Activated CD4-positive, alpha-beta T cell treated with anti-CD3 and anti-CD28 coated beads, Interleukin-2, amount 50 U/mL, for 4 hours (primary cell): ENCODE measurements around the gene CCDC126.
"Not testable (repeated sequence)": the region's sequence is repeated elsewhere in the genome, so short reads cannot be mapped to it uniquely, and the experiment has no call there.

Experiments used
- DNase-seq, 2 experiments: peaks; one replicate each; pipeline ENCODE4 v3.0.0-alpha.2; 2020

Gene CCDC126, protein sequence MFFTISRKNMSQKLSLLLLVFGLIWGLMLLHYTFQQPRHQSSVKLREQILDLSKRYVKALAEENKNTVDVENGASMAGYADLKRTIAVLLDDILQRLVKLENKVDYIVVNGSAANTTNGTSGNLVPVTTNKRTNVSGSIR

DNA sequence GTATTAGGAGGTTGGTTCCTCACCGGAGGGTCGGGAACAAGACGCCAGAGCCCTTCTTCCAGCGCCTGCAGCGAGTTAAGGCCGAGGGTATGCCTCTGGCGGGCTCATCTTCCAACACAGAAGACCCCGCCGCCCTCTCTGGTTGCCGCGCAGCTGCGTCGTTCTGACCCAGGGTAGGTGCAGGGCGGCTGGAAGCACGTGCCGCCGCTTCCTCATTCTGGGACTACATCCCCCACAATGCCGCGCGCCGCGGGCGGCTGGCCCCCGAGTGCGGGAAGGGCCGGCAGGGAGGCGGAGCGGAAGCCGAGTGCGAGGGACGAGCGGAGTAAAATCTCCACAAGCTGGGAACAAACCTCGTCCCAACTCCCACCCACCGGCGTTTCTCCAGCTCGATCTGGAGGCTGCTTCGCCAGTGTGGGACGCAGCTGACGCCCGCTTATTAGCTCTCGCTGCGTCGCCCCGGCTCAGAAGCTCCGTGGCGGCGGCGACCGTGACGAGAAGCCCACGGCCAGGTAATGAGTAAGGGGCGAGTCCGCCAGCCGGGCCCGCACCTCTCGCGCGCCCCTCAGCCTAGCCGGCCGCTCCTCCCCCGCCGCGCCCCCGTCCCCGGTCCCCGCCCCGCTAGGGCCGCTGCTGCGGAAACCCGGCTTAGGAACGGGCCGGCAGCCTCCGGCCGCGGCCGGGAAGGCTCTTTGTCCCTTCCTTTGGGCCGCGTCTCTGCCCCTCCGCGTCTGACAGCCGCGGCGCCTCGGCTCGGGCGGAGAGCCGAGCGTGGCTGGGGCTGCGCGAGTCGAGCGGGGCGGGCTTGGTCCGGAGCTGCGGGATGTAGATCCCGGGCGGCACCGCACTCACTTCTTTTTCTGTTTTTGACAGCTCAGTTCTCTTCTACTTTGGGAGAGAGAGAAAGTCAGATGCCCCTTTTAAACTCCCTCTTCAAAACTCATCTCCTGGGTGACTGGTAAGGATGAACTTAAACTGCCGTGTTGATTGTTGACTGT lies at the start of gene CCDC126:
TSS of gene CCDC126 (plus strand) at position 289 of the 998 bp plus-strand sequence. CDS start 13,934 bp downstream, outside the sequence.
- peak; percentile 72 to 73 for DNase-seq

DNA sequence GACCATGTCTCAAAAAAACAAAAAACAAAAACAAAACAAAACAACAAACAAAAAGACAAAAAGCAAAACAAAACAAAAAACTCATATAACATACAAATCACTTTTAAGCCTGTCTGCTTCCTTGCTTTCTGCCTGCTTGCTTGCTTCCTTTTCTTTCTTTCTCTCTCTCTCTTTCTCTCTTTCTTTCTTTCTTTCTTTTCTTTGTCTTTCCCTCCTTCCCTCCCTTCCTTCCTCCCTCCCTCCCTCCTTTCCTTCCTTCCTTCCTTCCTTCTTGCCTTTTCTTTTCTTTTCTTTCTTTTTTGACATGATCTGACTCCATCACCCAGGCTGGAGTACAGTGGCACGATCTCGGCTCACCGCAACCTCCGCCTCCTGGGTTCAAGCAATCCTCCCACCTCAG lies 49.5 kb upstream of the CCDC126 start:
- DNase-seq = no peak

DNA sequence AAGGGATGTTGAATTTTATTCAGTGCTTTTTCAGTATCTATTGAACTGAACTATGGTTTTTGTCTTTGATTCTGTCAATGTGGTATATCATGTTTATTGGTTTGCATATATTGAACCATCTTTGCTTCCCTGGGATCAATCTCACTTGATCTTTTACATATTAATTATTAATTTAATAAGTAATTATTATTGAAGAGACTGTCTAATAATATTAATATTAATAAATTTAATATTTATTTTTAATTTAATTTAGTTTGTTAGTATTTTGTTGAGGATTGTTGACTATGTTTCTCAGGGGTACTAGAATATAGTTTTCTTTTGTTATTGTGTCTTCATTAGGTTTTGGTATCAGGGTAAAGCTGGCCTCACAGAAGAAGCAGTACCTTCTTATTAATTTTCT lies 38.9 kb upstream of the CCDC126 start:
- no peak for DNase-seq

DNA sequence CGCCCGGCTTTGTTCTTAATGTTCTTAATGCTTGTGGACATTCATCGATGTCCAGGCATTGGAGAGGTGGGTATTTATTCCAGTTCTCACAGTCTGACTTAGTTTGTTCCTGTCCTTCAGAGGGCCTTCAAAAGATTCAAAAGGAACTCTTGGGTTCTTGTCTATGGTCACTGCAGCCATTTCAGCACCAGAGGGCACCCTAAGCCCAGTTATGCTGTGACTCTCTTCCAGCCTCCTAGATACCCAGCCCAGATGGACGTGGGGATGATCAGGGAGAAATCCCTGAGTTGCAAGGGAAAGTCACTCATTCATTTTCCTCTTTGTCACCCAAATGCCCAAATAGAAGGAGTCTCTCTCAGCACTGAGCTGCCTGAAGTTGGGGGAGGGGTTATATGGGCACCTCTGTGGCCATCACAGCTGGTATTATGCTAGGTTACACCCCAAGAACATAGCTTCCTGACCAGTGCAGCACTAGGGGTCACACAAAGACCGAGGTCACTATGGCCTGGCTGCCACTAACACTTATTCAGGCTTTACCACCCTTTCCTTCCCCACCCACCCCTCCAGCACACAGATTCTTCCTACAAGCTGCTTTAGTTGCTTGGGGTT lies 26.5 kb upstream of the CCDC126 start:
- peak; percentile 57 to 58 for DNase-seq

DNA sequence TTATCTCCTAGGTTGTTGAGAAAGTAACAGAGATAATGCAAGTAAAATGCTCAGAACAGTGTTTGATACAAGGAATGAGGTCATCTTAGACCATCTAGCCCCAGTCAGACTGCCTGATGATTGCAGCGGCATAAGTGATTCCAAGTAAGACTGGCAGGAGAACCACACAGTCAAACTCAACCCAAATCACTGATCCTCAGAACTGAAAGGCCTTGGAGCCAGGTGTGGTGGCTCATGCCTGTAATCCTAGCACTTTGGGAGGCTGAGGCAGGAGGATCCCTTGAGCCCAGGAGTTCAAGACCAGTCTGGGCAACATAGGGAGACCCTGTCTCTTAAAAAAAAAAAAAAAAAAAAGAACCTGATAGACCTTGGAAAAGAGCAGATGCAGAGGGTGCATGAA lies 15.2 kb upstream of the CCDC126 start:
- DNase-seq = not testable (repeated sequence)

DNA sequence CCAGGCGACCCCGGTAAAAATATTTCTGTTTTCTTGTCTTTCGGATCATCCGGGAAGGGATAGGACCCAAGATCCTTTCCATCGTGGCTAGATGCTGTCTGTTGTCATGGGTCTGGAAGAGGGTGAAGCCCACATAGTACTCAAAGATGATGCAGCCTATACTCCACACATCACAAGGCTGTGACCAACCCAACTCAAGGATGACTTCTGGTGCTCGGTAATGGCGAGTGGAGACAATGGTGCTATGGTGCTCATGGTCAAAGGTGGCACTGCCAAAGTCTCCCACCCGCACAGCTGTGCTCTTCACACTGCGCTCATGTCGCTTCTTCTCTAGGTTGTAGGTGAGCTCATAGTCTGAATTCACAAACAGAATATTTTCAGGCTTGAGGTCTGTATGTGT lies 11.9 kb upstream of the CCDC126 start:
- not testable (repeated sequence) for DNase-seq

DNA sequence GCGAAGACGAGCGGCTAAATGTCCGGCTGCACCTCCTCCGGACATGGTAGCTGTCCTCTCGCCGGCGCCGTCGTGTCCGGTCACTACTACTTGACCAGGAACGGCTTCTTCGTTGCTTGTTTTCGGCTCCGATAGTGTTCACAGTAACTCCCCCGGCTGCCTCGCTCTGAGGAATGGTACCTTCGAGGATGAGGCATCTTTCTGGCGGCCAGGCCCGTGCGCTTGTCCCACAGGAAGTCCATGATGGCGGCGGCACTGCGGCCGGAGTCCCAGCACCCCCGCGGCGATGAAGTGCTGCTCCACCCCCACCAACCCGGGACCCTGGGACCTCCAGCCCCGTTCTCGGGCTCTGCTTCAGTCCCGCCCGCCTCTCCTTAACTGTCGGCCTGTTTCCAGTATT lies 11.0 kb upstream of the CCDC126 start:
- no peak for DNase-seq

DNA sequence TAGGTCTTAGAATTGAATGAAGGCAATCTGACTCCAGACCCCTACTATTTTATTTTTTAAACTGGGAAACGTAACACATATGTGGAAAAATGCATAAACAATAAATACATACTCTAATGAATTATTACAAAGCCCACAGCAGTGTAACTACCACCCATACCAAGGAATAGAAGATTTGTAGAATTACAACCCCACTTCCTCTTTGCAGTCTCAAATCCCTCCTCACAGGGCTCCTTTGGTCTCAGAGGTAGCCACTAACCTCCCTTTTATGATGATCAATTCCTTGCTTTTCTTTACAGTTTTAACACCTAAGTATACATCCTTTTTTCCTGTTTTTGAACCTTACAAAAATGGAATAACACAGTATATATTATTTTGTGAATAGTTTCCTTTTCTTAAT lies 6.7 kb upstream of the CCDC126 start:
- DNase-seq = no peak

DNA sequence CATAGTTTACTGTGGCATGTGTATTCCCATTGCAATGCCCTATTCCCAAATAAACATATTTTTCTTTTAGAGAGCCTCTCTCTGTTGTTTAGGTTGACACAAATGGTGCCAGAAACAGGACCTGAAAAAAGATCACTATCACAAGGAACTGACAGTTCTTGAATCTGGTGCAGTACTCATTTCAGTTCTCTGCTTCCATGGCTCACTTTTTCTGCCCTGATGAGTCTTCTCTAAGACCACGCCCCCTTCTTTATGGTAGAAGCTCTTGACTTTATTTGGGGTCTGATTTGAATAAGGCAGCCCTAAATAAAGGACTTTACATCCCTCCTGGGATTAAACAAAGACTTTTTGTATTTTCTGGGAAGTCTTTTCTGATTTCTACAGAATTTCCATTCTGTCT lies 3.5 kb upstream of the CCDC126 start:
- DNase-seq = no peak

DNA sequence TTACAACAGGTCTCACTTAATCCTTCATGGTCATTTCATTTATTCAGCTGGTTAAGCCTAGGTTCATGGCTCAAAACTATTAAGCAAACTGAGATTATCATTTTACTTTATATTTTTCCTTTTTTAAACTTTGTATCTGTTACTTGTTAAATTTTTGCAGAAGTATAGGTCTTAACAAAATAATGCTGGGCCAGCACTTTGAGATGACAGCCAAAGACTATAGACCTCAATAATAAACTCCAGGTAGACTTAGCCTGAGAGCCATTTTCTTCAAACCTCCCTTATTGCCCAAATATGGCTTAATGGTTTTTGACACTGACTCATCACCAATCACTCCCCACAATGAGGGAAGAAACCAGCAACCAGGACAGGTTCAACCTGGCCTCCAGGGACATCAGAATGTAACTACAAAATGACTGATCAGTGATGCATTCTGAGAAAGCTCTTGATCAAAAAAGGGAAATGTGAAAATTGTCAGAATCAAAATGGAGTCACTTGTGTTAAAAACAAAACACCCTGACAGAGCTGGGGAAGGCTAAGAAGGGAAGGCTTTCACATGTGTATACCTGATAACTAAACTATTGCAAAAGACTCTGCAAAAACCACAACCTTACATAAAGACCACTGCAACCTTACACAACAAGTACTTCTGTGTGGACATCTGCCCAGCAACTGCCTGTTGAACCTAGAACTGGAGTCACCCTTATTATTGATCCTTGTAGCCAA lies 2.1 kb upstream of the CCDC126 start:
- no peak for DNase-seq

DNA sequence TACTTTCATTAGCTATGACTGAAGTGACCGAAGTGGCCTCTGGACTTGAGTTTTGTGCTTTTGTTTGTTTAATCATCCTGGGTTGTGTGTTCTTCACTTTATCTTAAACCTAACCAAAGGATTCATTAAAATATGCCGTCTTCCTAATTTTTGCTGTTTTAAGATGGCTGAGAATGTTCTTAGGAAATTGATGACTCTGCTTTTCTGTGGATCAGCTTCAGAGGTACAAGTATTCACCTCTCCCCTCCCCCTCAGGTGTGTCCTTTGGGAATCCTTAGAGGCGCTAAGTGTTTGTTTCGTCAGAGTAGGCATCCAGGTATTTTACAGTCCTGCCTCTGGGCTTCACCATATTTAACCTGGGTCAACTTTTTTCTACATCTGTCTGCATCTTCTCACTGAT lies 1.1 kb downstream of the CCDC126 start:
- DNase-seq = no peak

DNA sequence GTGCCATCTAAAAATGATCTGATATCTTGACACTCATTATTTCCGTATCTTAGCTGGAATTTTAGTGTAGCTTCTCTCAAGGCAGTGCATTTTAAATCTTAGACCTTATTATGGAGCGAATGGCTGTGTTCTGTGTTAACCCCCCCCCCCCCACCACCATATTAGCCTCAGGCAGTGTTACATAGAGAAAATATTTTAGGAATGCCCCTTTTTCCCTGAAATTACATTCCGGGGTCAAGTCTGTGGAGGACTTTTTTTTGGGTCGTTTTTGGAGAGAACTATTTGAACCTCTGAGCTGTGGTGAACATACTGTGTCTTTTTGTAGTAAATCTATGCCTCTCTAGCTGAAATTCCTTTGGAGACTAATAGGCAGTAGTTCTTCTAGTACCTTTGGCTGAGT lies 3.1 kb downstream of the CCDC126 start:
- DNase-seq = no peak

DNA sequence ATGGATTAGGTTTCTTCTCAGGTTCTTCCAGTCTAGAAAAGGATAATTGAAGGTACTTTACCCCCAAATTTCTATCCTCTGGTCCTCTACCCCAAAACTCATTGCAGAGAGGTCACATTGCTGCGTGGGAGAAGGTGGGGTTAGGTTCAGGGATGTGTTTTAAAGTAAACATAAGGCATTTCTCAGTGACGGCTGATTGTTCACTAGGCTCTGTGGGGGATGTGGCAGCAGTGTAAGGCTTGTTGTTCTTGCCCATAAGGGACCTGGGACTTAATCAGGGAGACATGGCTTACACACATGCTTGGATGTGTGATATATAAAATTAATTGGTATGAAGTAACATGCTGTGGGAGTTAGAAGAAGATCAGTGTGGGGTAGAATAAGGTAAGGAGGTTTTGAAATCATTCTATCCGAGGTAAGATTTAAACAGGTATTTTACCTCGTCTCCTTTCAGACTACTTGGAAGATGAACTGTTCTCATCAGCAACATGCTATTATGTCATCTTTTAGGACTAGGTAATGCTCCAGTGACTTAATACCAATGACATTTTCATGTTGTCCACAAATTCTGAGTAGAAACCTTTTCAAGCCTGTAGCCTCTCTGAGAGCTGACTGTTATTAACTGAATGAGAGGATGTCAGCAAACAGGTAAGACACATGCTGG lies 6.6 kb downstream of the CCDC126 start:
- no peak for DNase-seq

DNA sequence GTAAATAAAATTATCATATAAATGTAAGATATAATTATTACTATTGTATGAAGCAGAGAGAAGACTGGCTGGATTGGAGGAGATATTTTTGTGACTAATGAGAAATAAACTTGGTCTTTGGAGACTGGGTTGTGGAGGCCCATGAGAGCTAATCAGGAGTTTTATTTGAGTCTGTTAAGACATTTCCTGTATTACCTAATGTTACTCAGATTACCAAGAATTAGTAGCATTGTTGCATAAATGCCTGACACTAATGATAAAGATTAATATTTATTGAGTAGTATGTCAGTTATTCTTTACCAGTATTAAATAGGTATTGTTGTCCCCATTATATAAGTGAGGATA lies 7.1 kb downstream of the CCDC126 start:
- no peak for DNase-seq

DNA sequence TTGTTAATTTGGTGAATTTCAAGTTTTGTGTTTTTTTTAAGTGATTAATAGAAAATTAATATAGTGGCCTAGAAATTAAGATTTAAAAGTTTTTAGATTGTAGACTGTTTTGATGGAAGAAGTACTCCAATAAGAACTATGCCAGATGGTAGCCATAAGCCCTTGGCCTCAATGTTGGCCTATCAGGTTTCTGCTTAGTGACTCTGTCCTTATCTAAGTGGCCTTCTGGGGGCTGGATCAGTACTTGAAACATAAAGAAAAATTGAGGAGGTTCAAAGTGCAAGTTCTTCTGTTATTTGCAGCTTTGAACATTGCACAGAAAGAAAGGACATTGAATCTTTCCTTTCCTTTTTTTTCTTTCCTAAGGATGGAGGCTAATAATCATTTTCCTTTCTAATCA lies 9.9 kb downstream of the CCDC126 start:
- no peak for DNase-seq

DNA sequence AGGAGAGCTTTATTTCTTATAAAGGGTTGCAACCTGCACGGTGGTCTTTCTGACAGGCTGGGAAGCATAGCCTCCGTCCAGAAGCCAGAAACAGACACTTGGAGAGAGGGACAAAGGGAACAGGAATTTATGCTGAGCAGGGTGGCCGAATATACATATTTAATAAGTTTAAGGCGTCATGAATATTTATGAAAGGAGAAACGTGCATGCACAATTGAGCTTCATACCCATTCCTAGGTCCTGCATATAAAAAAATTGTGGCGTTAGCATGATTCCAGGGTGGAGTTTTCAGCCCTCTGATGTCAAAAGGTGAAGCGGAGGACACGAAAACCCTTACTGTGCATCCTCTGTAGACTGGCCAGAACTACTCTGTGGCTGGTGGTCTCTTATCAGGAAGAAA lies 10.7 kb downstream of the CCDC126 start:
- no peak for DNase-seq

DNA sequence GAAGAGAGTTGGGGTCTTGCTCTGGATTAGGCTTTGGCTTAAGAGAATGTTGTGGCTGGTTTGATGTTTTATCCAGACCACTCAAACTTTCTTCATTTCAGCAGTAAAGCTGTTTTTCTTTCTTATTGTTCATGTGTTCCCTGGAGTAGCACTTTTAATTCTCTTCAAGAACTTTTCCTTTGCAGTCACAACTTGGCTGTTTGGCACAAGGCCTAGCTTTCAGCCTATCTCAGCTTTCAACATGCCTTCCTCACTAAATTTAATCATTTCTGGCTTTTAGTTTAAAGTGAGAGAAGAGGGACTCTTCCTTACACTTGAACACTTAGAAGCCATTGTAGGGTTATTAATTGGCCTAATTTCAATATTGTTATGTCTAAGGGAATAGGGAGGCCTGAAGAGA lies 18.1 kb downstream of the CCDC126 start:
- no peak for DNase-seq

DNA sequence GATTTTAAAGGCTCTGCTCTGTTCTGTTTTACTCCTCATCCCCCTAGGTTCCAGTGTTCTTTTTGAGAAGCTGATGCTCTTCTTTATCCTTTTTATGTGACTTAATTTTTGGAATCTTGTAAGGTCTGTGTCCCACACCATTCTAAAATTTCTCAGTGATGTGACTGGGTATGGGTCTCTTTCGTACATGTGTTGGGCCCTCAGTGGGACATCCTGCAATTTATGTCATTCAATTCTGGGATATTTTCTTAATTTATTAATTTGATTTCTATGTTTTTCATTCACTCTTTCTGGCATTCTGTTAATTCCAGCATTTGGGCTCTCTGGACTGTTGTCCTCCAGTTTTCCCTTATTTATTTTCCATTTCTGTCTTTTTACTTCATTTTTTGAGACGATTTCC lies 19.4 kb downstream of the CCDC126 start:
- DNase-seq = no peak

DNA sequence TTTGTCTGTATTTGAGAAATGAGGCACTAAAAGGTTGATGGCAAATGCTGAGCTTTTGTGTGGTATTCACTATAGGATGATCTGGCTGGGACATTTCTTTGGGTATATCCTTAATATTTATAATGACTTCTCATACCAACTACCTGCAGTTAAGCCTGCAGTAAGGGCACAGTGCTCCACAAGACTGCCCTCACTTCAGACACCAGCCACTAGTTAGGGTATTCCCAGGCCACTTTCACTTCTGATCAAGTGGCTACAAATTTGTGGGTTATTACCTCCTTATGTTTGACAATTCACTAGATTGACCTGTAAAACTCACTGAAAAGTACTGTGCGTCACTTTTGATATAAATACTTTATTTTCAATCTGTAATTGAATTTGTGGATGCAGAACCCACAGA lies 20.3 kb downstream of the CCDC126 start:
- no peak for DNase-seq

DNA sequence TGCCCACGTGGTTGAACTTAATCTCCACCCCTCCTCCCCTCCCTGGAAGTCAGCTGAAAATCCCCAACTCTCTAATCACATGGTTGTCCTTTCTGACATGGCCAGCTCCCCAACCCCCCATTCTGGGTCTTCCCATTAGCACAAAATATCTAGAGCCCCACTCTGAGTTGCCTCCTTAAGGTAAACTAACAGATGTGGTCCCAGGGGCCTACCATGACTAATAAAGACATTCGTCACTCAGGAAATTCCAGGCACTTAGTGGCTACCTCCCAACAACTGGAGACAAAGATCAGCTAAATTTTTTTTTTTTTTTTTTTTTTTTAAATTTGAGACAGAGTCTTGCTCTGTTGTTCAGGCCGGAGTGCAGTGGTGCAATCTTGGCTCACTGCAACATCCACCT lies 21.1 kb downstream of the CCDC126 start:
- no peak for DNase-seq

DNA sequence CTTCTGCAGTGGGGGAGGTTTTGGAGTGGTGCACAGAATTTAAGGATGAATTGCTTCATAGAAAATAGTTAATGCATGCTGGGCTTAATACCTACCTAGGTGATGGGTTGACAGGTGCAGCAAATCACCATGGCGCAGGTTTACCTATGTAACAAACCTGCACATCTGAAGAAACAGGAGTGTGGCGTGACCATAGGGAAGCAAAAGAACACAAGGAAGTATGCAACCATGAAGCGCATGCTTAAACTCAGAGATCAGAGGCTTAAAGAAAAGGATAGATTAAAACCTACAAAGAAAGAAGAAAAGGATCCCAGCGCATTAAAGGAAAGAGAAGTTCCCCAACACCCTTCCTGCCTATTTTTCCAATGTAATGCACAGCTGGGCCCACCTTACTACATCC lies 22.0 kb downstream of the CCDC126 start:
- no peak for DNase-seq

DNA sequence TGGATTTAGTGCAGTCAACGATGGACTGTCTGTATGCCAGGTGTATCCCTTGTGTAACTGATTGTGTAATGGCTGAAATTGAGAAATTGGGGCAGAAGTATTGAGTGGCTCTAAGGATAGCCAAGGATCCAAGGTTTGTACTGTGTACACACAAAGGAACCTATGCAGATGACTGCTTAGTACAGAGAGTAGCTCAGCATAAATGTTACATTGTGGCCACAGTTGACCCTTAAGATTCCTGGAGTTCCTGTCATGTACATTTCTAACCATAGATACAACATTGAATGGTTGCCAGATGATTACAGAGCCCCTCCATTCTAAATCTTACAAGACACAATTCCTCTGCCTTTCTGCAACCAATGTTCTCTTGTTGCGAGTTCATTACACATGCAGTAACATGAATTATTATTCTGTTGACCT lies 25.3 kb downstream of the CCDC126 start:
- DNase-seq = no peak

DNA sequence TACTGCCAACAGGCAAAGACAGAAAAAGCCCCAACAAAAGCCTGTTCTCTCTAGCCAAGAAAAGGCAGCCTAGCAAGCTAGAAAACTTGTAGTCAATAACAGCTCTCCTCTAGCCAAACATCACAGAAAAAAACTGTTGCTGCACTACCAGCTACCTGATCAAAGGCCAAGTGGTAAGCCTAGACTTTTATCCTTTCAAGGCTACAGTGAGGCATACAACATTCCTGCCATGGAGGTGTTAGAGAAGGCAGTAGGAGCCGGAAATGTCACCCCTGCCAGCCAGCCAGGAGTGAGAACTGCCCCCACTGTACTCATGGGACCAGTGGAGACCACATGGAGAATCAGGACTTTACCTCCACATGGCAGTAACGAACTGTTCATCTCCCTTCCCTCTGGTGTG lies 31.2 kb downstream of the CCDC126 start:
- DNase-seq = no peak
